Kidney epithelial cell (primary cell): ENCODE results near the gene FOXJ1. TPM values are rescaled to one million over a fixed set of nuclear protein-coding genes. Genes with fewer than 3 reads are reported as not detected.
A peak's percentile ranks its signal among the peaks of the same experiment; 100 is the strongest.

ENCODE experiments used
- DNase-seq: peaks from one replicate; pipeline ENCODE4 v3.0.0-alpha.2; 2010; ENCODE audit warnings: low read depth
- H3K27me3 ChIP-seq: 2 replicates; pipeline ENCODE4 v1.6.0; 2011; ENCODE audit warnings: low read length; ENCODE audit not compliant: control insufficient read depth, insufficient read depth
- H3K36me3 ChIP-seq: 2 replicates; pipeline ENCODE4 v1.5.1; 2011; ENCODE audit warnings: low read length; ENCODE audit not compliant: control insufficient read depth, insufficient read depth
- H3K4me3 ChIP-seq: 2 replicates; pipeline ENCODE4 v1.5.1; 2011; ENCODE audit warnings: low read depth, mild to moderate bottlenecking, control low read depth, low read length
- CTCF ChIP-seq: IDR thresholded peaks from 2 replicates; pipeline ENCODE4 v1.5.1; 2011; ENCODE audit warnings: mild to moderate bottlenecking, moderate library complexity, low read length, control low read depth, inconsistent platforms; ENCODE audit not compliant: insufficient read depth, poor library complexity, severe bottlenecking
- total RNA-seq: library from RNA; depleted of rRNA; stranded (reverse); fragments of >200 nt; gene quantifications from 2 replicates; pipeline ENCODE4 v1.2.3, GENCODE V29; 2015

The FOXJ1 gene
- total RNA-seq, 1 donor from 2014 or later = 3.0 TPM

- Histone ChIP-seq H3K4me3 (no peak overlapping the region), H3K36me3 (no peaks in the 10 kb centered on the region), H3K27me3 (peaks cover 26% of the 10 kb centered on the region)
- no peak for TF ChIP-seq CTCF
- DNase-seq = no peak
These were observed 4.1 kb downstream of the FOXJ1 start for GRCh38 chr17:76137001-76137350.

- no peak for TF ChIP-seq CTCF
These were observed 4.6 kb downstream of the FOXJ1 start for GRCh38 chr17:76136276-76137000.

GRCh38 chr17:76135810-76136188, 5.2 kb downstream of the FOXJ1 start:
- DNase-seq = no peak
- TF ChIP-seq CTCF = no peak
- no peak overlapping the region for H3K4me3 ChIP-seq
- peaks cover 23% of the 10 kb centered on the region for H3K27me3 ChIP-seq
- no peaks in the 10 kb centered on the region for H3K36me3 ChIP-seq

More at GRCh38 chr17:76136276-76137000, 4.6 kb downstream of the FOXJ1 start:
- no peaks in the 10 kb centered on the region for H3K36me3 ChIP-seq
- no peak for DNase-seq
- H3K27me3 ChIP-seq = peaks cover 28% of the 10 kb centered on the region
- no peak overlapping the region for H3K4me3 ChIP-seq

- H3K36me3 ChIP-seq = no peaks in the 10 kb centered on the region
- H3K4me3 ChIP-seq = no peak overlapping the region
- peaks cover 17% of the 10 kb centered on the region for H3K27me3 ChIP-seq
- TF ChIP-seq CTCF = no peak
- DNase-seq = no peak
These were observed 5.9 kb downstream of the FOXJ1 start for GRCh38 chr17:76134911-76135809.

GRCh38 chr17:76132574-76133338, 8.3 kb downstream of the FOXJ1 start:
- no peak for DNase-seq
- Histone ChIP-seq H3K27me3 (peaks cover 6% of the 10 kb centered on the region), H3K4me3 (no peak overlapping the region), H3K36me3 (no peaks in the 10 kb centered on the region)
- TF ChIP-seq CTCF = peak; percentile 15
